G401 (cell line): ENCODE results near the gene PARP1. TPM values are rescaled to one million over a fixed set of nuclear protein-coding genes. Genes with fewer than 3 reads are reported as not detected.
"Not testable (repeated sequence)": the region's sequence is repeated elsewhere in the genome, so short reads cannot be mapped to it uniquely, and the experiment has no call there.

ENCODE experiments used
- DNase-seq: peaks from one replicate; pipeline ENCODE4 v3.0.0-alpha.2; 2015; ENCODE audit warnings: low spot score
- in situ Hi-C: cut with HindIII; loops from 2 replicates; pipeline ENCODE4 v1.10.0; 2016; ENCODE audit warnings: low sequenced_read_pairs, mixed read lengths
- total RNA-seq: library from RNA; depleted of rRNA; stranded (reverse); fragments of >200 nt; shearing (Covaris generic); gene quantifications from 2 replicates; pipeline ENCODE4 v1.2.3, GENCODE V29; 2014

Gene PARP1
- total RNA-seq, 1 experiment from 2014 or later, result 218 TPM

DNA sequence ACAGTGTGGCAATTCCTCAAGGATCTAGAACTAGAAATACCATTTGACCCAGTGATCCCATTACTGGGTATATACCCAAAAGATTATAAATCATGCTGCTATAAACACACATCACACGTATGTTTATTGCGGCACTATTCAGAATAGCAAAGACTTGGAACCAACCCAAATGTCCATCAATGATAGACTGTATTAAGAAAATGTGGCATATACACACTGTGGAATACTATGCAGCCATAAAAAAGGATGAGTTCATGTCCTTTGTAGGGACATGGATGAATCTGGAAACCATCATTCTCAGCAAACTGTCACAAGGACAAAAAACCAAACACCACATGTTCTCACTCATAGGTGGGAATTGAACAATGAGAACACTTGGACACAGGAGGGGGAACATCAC is 24.0 kb upstream of the PARP1 start:
- DNase-seq, in situ Hi-C loops: not testable (repeated sequence)

DNA sequence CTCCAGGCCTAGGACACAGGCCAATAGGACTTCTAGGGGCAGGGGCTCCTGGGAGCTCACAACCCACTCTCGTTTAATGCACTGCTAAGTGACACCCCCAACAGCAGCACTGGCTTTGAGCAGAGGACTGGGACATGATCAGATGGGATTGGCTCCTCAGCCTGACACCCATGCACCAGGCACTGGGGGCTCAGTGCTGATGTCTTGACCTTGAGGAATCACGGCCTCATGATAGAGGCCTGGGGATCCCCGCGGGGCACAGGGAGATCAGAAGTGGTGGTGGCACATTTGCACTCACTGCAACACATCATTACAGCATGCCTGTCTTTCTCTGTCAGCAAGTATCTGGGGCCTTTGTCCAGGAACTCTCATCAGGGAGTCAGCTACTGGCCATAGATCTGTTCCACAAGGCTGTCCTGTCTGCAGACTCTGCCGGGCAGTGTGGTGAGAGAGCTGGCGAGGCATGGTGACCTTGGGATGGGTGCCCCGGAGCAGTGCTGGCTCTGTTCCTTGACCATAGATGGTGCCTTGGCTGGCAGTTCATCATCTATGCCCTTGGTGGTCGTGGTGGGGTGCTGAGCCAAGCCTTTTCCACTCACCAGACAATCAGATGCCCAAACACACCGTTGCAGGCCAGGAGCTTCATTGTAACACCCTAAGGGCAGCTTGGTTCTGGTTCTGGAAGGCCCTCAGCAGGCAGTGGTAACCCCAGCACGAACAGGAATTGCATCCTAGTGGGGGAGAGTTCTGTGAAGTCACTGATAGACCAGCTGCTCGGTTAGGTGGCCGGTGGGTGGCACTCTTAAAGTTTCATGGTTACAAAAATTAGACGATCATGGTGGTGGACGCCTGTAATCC is 22.2 kb upstream of the PARP1 start:
- in situ Hi-C loops, result no loop called here
- no peak for DNase-seq

DNA sequence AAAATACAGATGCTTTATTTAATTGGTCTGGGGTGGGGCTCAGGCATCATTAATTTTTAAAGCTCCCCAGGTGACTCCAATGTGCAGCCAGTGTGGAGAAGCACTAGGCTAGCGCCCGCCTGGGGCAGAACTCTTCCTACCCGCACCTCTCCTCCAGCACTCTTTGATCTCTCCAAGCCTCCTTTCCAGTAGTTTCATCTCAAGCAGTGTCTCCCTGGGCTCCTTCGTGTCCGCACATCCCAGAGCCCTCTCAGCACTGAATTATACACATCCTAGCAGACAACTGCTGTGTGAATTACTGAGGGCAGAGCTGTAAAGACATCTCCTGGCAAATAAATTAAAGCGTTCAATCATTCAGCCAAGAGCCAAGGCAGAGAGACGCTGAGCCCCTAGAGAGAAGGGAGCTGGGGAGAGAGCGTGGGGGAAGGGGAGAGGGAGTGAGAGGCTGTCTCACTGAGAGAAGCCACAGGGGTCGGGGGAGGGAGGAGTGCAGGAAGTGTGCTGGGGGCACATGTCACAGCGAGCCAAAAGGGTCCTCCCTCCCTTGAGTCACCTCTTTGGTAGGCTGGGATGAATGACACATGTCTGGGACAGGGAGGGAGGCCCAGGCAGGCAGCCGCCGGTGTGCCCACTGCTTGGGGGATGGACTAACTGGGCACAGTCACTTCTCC is 21.0 kb upstream of the PARP1 start:
- in situ Hi-C loops, result no loop called here
- no peak for DNase-seq

DNA sequence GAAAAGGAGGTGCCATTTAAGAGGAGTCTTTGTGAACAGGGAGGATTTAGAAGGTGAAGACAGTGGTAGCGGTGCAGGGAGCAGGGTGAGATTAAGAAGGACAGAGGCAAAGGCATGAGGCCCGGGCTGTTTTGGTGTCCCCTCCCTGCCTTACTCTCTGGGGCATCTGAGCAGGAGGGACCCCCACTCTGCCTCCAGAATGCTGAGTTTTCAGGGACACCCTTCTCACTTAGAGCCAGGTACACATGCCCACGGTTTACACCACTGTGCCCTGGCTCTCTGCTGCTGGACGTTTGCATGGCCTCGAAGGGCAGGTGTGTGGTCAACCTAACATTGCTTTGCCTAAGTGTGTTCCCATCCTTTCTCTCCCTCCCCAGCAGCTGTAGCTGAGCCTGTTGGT is 20.5 kb upstream of the PARP1 start:
- in situ Hi-C loops, result no loop called here
- no peak for DNase-seq

DNA sequence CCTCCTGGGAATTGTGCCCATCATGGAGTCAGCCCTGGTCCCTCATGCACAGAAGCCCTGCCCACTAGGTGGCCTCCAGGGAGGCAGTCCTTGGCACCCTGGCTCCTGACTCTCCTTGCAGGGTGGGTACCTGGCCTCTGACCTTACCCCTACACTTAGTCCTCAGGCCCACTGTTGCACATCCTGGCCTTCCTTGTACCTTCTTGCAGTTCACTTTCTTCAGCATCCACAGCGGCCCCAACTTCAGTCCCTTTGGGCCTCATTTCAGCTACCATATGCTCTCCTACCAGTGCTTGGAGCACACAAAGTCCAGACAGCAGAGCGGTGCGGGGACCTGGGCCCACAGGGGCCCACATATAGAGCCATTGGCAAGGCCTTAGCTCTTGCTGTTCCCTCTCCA is 19.2 kb upstream of the PARP1 start:
- in situ Hi-C loops, result no loop called here

DNA sequence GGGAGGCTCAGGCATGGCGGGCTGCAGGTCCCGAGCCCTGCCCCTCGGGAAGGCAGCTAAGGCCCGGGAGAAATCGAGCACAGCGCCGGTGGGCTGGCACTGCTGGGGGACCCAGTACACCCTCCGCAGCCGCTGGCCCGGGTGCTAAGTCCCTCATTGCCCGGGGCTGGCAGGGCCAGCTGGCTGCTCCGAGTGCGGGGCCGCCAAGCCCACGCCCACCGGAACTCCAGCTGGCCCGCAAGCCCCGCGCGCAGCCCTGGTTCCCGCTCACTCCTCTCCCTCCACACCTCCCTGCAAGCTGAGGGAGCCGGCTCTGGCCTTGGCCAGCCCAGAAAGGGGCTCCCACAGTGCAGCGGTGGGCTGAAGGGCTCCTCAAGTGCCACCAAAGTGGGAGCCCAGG is 18.5 kb upstream of the PARP1 start:
- in situ Hi-C loops, DNase-seq: not testable (repeated sequence)

More for the DNA sequence above, 19.2 kb upstream of the PARP1 start:
- DNase-seq, result no peak

DNA sequence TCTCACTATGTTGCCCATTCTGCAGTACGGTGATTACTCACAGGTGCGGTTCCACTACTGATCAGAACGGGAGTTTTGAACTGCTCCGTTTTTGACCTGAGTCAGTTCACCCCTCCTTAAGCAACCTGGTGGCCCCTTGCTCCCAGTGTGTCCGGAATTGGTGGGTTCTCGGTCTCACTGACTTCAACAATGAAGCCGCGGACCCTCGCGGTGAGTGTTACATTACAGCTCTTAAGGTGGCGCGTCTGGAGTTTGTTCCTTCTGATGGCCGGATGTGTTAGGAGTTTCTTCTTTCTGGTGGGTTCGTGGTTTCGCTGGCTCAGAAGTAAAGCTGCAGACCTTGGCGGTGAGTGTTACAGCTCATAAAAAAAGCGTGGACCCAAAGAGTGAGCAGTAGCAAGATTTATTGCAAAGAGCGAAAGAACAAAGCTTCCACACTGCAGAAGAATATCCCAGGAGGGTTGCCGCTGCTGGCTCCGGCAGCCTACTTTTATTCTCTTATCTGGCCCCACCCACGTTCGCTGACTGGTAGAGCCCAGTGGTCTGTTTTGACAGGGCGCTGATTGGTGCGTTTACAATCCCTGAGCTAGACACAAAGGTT is 17.6 kb upstream of the PARP1 start:
- DNase-seq, result no peak
- in situ Hi-C loops, result no loop called here

DNA sequence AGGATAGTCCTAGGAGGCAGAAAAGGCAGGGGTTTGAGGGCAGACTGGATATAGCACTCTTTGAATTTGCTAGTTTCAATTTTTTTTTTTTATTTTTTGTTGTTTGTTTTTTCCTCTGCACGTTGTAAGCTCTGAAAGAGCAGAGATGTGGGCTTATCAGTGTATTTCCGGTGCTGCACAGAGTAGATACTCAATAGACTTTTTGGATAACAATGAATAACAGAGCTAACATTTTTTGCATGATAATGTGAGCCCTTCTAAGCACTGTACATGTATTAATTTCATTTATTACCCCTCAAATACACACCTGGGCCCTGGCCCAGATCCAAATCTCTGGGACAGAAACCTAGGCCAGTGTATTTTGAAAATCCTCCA is 17.1 kb upstream of the PARP1 start:
- no peak for DNase-seq
- in situ Hi-C loops, result no loop called here

DNA sequence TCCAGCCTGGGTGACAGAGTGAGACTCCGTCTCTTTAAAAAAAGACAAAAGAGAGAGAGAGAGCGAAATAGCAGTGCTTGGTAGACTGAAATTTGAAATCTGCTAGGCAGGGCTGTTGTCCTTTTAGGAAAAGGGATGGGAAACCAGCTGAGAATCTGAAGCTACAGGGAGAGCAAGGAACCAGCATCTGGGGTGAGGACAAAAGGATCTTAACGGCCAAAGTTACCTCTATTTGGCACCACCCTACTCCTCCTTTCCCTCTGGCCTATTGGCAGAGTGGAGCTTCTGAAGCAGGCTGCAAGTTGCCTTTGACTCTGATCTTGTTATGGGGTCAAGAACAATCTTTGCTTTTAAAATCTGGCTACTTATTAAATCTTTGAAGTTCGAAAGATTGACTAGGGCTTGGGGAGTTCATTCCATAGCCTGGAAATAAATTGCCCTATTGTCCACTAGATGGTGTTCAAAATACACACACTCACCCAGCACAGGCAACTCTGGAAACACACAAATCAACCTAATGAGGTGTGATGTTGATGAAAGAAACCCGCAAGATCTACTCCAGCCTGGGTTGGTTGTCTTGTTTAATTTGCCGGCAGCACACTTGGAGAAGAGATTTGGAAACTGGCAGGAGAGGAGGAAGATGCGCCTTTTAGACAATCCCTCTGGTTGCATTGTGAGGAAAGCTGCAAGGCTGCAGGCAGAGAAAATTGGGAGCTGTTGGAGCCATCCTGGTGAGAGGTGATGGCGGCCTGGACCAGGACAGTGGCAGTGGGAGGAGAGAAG is 16.5 kb upstream of the PARP1 start:
- in situ Hi-C loops, result no loop called here
- peak; percentile 83 for DNase-seq

DNA sequence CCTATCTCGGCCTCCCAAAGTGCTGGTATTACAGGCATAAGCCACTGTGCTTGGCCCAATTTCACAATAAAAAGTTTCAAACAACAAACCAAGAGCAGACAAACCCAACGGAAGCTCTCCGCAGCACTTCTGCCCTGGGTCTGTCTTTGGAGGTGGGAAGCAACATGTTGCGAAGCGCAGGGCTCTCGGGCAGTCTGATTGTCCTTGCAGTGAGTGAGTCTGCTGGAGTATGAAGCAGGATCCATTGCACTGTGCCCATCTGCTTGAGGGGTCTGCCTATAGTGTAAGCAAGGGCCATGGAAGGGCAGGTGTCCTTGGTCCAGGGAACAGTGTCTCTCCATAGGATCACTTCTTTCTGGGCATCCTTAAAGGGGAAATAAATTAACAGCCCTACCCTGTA is 14.6 kb upstream of the PARP1 start:
- no peak for DNase-seq
- in situ Hi-C loops, result no loop called here

DNA sequence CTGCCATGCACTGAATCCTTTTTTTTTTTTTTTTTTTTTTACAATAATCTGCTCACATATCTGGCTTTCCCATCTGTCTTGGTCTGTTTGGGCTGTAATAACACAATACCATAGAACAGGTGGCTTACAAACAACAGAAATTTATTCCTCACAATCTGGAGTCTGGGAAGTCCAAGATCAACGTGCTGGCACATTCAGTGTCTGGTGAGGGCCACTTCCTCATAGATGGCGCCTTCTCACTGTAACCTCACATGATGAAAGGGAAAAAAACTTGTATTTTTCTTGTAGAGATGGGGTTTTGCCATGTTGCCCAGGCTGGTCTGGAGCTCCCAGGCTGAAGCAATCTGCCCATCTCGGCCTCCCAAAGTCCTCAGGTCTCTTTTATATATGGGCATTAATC is 13.0 kb upstream of the PARP1 start:
- in situ Hi-C loops, result no loop called here
- DNase-seq, result peak; percentile 58

DNA sequence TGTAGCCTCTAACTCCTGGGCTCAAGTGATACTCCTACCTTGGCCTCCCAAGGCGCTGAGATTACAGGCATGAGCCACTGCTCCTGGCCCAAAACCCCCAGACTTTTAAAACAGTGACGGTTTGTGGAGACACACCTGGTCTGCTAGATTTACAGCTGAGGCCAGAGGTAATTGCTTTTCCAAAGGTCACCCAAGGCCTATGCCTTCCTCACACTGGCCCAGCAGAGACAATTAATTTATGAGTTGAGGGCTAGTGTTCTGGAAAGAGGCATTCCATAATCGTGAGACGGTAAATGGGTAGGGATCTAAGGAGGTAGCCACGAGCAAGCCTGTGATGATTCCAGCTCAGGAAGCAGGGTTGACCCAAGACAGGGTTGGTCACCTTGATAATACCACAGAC is 12.4 kb upstream of the PARP1 start:
- DNase-seq, result no peak
- in situ Hi-C loops, result no loop called here

DNA sequence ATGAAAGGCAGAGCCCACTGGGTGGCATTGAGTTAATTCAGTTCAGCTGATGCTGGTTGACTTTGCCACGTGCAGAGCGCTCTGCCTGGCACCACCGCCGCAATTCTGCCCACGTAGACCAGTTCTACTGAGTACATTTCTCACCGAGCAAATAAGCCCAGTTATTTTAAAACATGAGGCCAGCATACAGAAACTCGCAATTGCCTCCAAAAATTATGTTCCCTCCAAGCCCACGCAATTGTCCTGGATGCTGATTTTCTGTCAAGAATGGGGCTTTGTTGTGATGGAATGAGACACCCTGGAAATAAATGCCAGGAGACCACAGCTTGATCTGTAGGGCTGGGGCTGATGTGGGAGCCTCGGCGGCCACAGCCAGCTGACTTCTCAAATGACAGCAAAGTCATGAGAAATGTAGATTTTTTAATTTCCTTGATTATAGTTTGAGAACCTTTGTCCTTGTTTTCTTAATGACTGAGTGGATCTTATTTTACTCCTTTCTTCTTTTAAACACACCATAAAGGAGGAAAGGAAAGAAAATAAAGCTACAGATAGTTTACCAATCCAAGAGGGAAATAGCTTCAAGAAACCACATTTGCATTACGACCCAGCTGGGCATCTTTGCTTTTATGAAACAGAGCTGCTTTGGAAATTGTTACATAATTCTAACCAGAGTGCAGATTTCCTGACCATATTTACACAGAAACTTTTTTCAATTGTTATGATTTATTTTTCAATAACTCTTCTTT is 11.6 kb upstream of the PARP1 start:
- no peak for DNase-seq
- in situ Hi-C loops, result no loop called here

DNA sequence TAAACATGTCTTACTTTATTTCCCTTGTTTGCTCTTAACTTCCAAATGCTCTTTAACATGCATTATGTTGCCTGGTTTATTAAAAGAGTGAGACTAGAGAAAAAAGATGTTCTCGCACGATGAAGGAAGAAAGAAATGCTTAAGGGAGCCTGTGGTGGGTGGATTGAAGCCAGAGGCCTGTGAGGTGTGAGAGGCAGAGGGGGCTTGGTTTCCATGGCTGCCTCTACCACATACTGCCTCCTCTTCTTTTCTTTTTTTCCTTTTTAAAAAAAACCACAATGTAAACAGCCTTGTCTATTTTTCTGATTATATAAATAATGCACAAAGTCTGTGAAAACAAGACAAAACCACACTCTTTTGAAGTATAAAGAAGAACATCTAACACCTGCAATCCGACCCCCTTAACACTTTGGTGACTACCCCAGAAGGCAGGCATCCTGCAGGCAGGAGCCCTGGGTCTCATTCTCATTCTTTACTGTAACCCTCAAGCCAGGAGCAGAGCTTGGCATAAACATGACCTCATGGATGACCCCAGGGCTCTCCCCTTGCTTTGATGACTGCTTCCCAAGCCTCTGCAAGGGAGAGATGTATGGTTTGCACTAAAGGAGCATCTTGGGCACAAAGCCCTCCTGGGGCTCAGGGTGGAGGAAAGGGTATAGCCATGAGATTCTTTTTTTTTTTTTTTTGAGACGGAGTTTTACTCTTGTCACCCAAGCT is 10.1 kb upstream of the PARP1 start:
- in situ Hi-C loops, result no loop called here
- no peak for DNase-seq

DNA sequence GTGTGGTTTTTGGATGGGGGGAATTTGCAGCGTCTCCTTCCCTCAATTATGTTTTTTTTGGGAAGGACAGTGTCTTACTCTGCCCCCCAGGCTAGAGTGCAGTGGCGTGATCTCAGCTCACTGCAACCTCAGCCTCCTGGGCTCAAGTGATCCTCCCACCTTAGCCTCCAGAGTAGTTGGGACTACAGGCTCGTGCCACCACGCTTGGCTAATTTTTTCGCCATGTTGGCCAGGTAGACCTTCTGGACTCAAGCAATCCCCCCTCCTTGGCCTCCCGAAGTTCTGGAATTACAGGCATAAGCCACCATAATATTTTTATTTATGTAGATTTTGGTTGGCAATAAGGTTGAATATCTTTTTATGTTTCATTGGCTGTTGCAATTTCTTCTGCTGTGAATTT is 9.5 kb upstream of the PARP1 start:
- in situ Hi-C loops, result no loop called here
- no peak for DNase-seq

DNA sequence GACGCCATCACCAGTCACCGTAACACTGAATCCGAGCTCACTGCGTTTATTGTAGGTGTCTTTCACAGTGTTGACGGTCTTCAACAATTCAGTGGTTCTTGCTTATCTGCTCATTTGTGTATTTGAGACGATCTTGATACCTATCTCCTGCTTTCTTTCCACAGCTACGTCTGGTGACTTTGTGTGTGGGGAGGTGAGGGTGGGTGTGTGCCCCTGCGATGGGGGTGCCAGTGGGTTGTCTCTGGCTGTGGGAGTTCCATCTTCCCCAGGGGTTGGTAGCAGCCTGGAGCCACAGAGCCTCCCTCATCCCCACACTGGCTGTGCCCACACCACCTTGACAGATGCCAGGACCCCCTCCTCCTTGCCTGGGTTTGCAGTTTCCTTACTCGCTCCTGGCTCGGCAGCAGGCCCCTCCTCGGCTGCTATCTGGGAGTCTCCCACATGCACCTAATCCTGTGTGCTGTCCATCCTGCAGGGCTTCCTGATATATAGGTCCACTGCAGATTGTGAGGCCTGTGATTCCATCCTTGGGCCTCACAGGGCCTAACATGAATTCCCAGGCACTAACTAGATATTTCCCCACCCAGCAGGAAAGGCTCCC is 6.3 kb upstream of the PARP1 start:
- in situ Hi-C loops, result no loop called here
- no peak for DNase-seq

DNA sequence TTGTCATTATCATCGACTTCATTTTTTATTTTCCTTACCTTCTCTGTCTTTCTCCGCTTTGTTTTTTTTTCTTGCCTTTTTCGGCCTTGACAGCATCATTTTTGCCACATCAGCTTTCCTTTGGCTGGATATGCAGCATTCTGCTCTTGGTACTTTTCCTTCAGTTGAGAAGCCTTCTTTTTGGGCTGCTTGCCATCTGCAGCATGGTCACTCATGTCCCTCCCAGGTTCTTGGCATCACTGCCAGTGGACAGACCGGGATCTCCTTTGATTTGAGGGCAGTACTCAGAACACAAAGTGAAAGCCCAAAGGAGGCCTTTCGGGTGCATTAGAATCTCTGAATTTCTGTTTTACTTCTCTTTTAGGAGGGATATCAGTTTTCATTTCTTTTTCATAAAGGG is 3.7 kb upstream of the PARP1 start:
- DNase-seq, result peak; percentile 98
- in situ Hi-C loops, result no loop called here

DNA sequence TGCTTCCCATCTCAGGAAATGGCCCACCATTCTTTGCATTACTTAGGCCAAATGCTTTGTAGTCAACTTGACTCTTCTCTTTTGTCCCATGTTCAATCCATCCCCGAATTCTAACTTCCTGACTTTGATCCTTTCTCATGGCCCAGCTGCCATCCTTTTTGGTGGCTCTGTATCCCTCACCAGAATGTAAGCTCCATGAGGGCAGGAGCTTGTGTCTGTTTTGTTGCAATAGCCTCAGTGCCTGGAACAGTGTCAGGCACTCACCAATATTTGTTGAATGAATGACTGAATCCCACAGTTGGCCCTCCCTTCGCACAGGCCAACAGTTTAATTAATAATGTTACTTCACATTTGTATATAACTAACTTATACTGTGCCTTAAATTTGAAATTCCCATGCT is 3.1 kb upstream of the PARP1 start:
- no peak for DNase-seq
- in situ Hi-C loops, result no loop called here
